Upper lobe of left lung (tissue), 6 donors: ENCODE results near the gene FLT4. TPM values are rescaled to one million over a fixed set of nuclear protein-coding genes. Genes with fewer than 3 reads are reported as not detected.

Source experiments
- ATAC-seq, 2 donors: fragments of 200-7000 bp; cut with Tn5 transposase; one replicate each; pipeline ENCODE4 v1.9.1; 2022; ENCODE audit warnings: mild to moderate bottlenecking in 2 of 2, moderate library complexity in 2 of 2; ENCODE audit not compliant: low FRiP score in 2 of 2
- DNase-seq, 2 donors: peaks; one replicate each; pipeline ENCODE4 v3.0.0-alpha.2; 2019 to 2020
- H3K27ac ChIP-seq, 4 donors: fragments of 200-600 bp; sonication (generic); one replicate each; pipeline ENCODE4 v1.5.1; 2016 to 2019
- H3K27me3 ChIP-seq, 4 donors: fragments of 200-600 bp; sonication (generic); one replicate each; pipeline ENCODE4 v1.5.1; 2017 to 2019
- H3K36me3 ChIP-seq, 4 donors: fragments of 200-600 bp; sonication (generic); one replicate each; pipeline ENCODE4 v1.5.1; 2016 to 2019
- H3K4me1 ChIP-seq, 4 donors: fragments of 200-600 bp; sonication (generic); one replicate each; pipeline ENCODE4 v1.5.1; 2018 to 2019
- H3K4me3 ChIP-seq, 4 donors: fragments of 200-600 bp; sonication (generic); one replicate each; pipeline ENCODE4 v1.5.1; 2017 to 2019; ENCODE audit warnings: mild to moderate bottlenecking in 2 of 4, moderate library complexity in 1 of 4
- H3K9me3 ChIP-seq, 4 donors: fragments of 200-600 bp; sonication (generic); one replicate each; pipeline ENCODE4 v1.5.1; 2018 to 2019
- EP300 ChIP-seq, 4 donors: sonication (generic); formaldehyde crosslinking; IDR thresholded peaks; one replicate each; pipeline ENCODE4 v1.5.1; 2017; ENCODE audit warnings: antibody characterized with exemption in 4 of 4, control low read depth in 2 of 4
- POLR2A ChIP-seq, 4 donors: fragments of 450-650 bp; IDR thresholded peaks; one replicate each; pipeline ENCODE4 v1.5.1; 2016 to 2017; ENCODE audit warnings: antibody characterized with exemption in 4 of 4, mild to moderate bottlenecking in 2 of 4
- POLR2AphosphoS5 ChIP-seq, 2 donors: sonication (generic); formaldehyde crosslinking; IDR thresholded peaks; one replicate each; pipeline ENCODE4 v1.5.1; 2017; ENCODE audit warnings: antibody characterized with exemption in 2 of 2
- WGBS, 2 donors: methylation state at CpG; one replicate each; pipeline ENCODE4 v1.1.5; 2017 to 2018; 5-methylcytosine and 5-hydroxymethylcytosine counted together
- total RNA-seq, 6 donors: library from RNA; depleted of rRNA in 4 of 6; stranded (reverse); fragments of >200 nt in 4 of 6; gene quantifications; one replicate each; pipeline versions ENCODE4 v1.1.0 to v1.2.1, GENCODE V29; 2016 to 2021
- TF ChIP-seq, protein P1 (sequence below), 6 experiments: fragments of 450-650 bp in 4 of 6; fragments of 200-600 bp in 2 of 6; sonication (generic) in 2 of 6; IDR thresholded peaks; one replicate each; pipeline ENCODE4 v1.5.1; 2016 to 2019; ENCODE audit warnings: antibody characterized with exemption in 6 of 6
- donor health status: DM: no; HTN: no; CAD: no; lungs with moderate emphysema.
- donor health status: DM: no; HTN: yes; CAD: no; lungs with severe emphysema.

The FLT4 gene
- total RNA-seq, 6 donors from 2014 or later = 11.7 to 34.0 (median 21.2) TPM

DNA sequence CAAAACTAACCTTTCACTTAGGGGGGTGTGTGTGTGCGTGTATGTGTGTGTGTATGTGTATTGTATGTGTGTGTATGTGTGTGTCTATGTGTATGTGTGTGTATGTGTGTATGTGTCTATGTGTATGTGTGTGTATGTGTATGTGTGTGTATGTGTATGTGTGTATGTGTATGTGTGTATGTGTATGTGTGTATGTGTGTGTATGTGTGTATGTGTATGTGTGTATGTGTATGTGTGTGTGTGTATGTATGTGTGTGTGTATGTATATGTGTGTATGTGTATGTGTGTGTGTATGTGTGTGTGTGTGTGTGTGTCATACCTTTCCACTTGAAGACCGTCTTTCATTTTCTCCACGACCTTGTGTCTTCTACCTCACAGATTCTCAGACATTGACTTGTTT is 20.8 kb upstream of the FLT4 start:
- H3K4me3 ChIP-seq = no peak overlapping the region
- TF ChIP-seq POLR2A (IDR thresholded peaks at IDR 0.05) = no peak
- TF ChIP-seq, protein P1, sequence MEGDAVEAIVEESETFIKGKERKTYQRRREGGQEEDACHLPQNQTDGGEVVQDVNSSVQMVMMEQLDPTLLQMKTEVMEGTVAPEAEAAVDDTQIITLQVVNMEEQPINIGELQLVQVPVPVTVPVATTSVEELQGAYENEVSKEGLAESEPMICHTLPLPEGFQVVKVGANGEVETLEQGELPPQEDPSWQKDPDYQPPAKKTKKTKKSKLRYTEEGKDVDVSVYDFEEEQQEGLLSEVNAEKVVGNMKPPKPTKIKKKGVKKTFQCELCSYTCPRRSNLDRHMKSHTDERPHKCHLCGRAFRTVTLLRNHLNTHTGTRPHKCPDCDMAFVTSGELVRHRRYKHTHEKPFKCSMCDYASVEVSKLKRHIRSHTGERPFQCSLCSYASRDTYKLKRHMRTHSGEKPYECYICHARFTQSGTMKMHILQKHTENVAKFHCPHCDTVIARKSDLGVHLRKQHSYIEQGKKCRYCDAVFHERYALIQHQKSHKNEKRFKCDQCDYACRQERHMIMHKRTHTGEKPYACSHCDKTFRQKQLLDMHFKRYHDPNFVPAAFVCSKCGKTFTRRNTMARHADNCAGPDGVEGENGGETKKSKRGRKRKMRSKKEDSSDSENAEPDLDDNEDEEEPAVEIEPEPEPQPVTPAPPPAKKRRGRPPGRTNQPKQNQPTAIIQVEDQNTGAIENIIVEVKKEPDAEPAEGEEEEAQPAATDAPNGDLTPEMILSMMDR (IDR thresholded peaks at IDR 0.05) = no peak
- no peak for TF ChIP-seq EP300 (IDR thresholded peaks at IDR 0.05)
- TF ChIP-seq POLR2AphosphoS5 (IDR thresholded peaks at IDR 0.05) = no peak
- peaks cover 0 to 18% (median 4%) of the 10 kb centered on the region in 4 donors for H3K4me1 ChIP-seq
- WGBS, 2 donors = 54 to 57% methylated on average over 3 of the region's 3 CpGs
- DNase-seq = no peak
- H3K9me3 ChIP-seq = no peaks in the 10 kb centered on the region
- H3K36me3 ChIP-seq = no peaks in the 10 kb centered on the region
- no peak for ATAC-seq
- peaks cover 0 to 12% (median 8%) of the 10 kb centered on the region in 4 donors for H3K27me3 ChIP-seq
- no peak overlapping the region for H3K27ac ChIP-seq

DNA sequence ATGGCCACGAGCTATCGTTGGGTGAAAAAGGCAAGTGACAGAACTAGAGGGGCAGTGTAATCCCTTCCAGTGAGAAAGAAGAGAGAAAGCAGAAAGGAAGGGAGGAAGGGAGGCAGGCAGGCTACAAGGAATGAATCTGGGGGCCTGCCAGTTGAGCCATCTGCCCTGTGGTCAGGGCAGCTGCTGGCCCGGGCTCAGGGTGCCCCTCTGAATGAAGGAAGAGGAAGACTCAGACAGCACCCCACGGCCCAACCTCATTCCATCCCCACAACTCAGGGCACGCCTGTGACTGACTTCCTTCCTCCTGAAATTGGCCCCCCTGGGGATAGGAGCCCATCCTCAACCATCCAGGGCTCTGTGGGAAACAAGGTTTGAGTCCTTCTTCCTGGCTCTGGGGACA is 20.3 kb upstream of the FLT4 start:
- Histone ChIP-seq H3K27me3 (peaks cover 0 to 12% (median 8%) of the 10 kb centered on the region in 4 donors), H3K4me3 (no peak overlapping the region), H3K27ac (no peak overlapping the region), H3K9me3 (no peaks in the 10 kb centered on the region), H3K36me3 (no peaks in the 10 kb centered on the region), H3K4me1 (peaks cover 0 to 18% (median 4%) of the 10 kb centered on the region in 4 donors)
- 47 to 52% methylated on average over 5 of the region's 5 CpGs for WGBS, 2 donors
- ATAC-seq (peak in 1 of 2 donors; percentile 17), DNase-seq (no peak)
- TF ChIP-seq, protein P1 (IDR thresholded peaks at IDR 0.05) = no peak
- no peak for TF ChIP-seq POLR2AphosphoS5 (IDR thresholded peaks at IDR 0.05)
- TF ChIP-seq POLR2A (IDR thresholded peaks at IDR 0.05) = no peak
- no peak for TF ChIP-seq EP300 (IDR thresholded peaks at IDR 0.05)

DNA sequence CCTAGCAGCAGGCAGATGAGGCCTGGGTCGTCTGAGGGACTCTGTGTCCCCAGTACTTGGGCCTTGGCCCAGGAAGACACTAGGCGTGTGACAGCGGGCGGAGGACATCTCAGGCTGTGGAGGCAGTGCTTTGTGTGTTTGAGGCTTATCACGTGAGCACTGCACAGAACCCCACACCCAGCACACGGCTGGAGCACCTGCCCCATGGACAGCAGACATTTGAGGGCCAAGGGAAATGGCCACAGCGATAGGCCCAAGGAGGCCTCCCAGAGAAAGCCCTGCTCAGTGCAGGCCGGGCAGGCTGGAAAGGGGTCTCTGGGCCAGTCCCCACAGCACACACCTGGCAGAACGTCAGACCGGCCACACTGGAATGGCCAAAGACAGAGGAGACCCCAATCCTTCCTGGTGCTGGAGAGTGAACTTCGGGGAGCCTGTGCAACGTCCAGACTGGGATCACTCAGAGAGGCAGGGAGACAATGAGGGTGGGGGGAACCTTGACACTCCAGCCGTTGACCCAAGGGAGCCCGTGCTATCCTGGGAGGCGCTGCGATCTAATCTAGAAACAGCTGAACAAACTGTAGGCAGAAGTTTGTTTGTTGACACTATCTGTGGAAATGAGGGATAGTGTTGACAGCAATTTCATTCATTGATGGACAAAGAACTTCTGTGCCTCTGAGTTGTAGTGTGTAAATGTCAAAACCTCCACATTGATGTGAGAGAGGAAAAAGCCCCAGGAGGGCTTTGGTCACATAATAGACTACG is 19.6 kb upstream of the FLT4 start:
- TF ChIP-seq POLR2A (IDR thresholded peaks at IDR 0.05) = no peak
- TF ChIP-seq, protein P1 (IDR thresholded peaks at IDR 0.05) = no peak
- no peak for TF ChIP-seq POLR2AphosphoS5 (IDR thresholded peaks at IDR 0.05)
- no peak for TF ChIP-seq EP300 (IDR thresholded peaks at IDR 0.05)
- WGBS, 2 donors = 85% methylated on average over 17 of the region's 17 CpGs
- Histone ChIP-seq H3K4me1 (peaks cover 0 to 15% (median 2%) of the 10 kb centered on the region in 4 donors), H3K9me3 (no peaks in the 10 kb centered on the region), H3K36me3 (no peaks in the 10 kb centered on the region), H3K27me3 (peaks cover 0 to 9% (median 7%) of the 10 kb centered on the region in 4 donors), H3K27ac (no peak overlapping the region), H3K4me3 (no peak overlapping the region)
- peak in 1 of 2 donors; percentile 34 for ATAC-seq
- DNase-seq = no peak

DNA sequence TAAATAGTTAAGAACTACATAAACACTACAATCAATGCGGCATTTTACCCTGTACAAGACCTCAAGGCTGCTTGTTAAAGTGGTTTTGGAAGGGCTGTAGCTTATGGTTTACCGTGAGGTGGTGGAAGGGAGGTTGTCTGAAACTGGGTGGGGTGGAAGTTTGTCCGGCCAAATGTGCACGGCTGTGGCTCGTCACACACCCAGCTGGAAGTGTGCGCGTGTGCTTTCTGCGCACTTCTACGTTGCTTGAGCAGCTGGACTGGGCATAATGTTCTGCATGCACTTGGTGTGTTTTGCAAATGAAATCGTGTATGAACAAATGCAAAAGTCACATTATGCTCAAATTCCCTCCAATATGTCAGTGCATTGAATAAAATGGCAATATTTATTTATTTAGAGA is 17.4 kb upstream of the FLT4 start:
- H3K9me3 ChIP-seq = no peaks in the 10 kb centered on the region
- DNase-seq (no peak), ATAC-seq (no peak)
- no peaks in the 10 kb centered on the region for H3K36me3 ChIP-seq
- H3K4me1 ChIP-seq = peaks cover 0 to 7% (median 0%) of the 10 kb centered on the region in 4 donors
- 88 to 93% methylated on average over 10 of the region's 10 CpGs for WGBS, 2 donors
- H3K27me3 ChIP-seq = no peaks in the 10 kb centered on the region
- no peak overlapping the region for H3K4me3 ChIP-seq
- TF ChIP-seq EP300 (IDR thresholded peaks at IDR 0.05) (no peak), POLR2A (IDR thresholded peaks at IDR 0.05) (no peak), POLR2AphosphoS5 (IDR thresholded peaks at IDR 0.05) (no peak)
- TF ChIP-seq, protein P1 (IDR thresholded peaks at IDR 0.05) = no peak
- no peak overlapping the region for H3K27ac ChIP-seq
